ENCODE data around the gene ABHD12B.
"Not testable (repeated sequence)": the region's sequence is repeated elsewhere in the genome, so short reads cannot be mapped to it uniquely, and the experiment has no call there.

Gene ABHD12B

DNA sequence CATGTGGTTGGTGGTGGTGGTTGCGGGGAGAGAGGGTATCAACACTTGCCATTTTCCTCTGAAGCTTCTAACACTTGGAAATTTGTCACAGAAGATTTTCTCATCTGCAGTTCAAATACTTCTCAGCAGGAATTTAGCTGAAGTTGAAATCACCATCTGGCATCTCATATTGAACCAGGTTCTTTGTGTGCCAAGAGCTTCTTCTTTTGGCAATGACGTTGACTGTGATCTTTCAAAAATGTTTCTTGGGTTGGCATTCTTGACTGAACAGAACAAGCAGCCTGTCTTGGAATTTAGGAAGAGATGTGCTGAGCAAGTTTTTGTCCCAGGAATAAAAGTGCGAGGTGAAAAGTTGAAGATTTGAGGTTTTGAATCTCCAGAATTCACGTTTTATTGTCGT, 32.2 kb upstream of the ABHD12B start:
- no peak for DNase-seq

DNA sequence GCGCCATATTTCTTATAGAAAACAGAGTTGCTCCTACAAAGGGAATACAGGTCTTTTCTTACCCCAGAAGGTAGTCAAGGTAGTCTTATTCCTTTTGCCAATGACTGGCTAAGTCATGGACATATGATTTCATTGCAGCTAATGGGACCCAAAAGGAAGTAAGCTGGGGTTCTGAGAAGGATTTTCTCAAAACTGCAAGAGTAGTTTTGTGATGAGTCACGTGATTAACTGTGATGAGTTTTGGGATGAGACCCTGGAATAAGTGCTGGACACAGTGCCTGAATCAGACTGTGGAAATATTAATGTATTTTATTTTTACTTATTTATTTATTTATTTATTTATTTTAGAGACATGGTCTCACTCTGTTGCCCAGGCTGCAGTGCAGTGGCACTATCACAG, 27.5 kb upstream of the ABHD12B start:
- DNase-seq: no peak

- no peak for DNase-seq
These were observed 26.7 kb upstream of the ABHD12B start for GRCh38 chr14:50845166-50845565.

DNA sequence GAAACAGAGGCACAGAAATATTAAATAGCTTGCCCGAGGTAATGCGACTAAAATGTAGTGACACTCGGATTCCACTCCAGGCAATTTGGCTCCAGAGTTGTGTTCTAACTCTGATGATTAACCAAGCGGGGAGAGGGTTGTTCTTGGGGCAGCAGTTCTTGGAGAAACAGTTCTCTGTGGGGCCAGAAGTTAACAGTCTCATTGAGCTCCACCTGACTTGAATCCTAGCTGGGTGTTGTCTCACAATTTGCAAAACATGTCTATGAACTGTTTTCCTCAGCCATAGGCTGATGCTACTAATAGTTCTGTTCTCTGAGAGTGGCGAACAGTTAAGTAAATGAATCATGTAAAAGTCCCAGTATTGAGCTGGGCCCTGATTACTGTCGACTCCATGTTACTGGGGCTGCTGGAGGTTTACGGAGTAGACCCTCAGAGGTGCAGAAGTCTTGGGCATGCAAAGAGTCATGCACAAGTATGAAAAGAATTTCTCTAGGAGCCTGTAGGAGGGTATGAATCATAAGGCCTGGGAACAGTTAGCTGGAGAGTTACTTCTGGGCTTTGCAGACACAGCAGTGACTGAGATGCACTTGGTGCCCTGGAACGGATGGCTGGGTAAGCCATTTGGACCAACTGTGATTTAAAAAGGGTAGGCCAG, 25.5 kb upstream of the ABHD12B start:
- no peak for DNase-seq

- DNase-seq: no peak
These were observed 18.0 kb upstream of the ABHD12B start for GRCh38 chr14:50853891-50854290.

DNA sequence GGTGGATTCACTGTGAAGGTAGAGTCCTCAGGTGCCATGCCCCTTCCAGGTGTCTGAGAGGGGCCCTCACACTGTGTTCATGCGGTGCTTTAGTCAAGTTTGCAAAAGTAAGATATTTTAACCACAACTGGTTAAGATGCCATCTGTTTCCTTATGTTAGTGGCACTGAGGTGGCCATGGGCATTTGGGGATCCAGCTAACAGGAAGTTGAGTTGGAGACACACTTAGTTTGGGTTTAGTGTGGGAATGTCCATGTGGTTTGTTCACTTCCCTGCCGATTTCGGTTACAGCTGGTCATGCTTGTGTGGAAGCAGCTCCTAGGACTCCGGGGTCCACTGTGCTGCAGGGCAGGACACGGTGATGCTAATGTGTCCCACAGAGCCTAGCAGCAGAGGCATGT, 17.3 kb upstream of the ABHD12B start:
- DNase-seq: no peak

- no peak for DNase-seq
These were observed 16.3 kb upstream of the ABHD12B start for GRCh38 chr14:50855558-50855957.

- no peak for DNase-seq
These were observed 15.2 kb upstream of the ABHD12B start for GRCh38 chr14:50856660-50857059.

DNA sequence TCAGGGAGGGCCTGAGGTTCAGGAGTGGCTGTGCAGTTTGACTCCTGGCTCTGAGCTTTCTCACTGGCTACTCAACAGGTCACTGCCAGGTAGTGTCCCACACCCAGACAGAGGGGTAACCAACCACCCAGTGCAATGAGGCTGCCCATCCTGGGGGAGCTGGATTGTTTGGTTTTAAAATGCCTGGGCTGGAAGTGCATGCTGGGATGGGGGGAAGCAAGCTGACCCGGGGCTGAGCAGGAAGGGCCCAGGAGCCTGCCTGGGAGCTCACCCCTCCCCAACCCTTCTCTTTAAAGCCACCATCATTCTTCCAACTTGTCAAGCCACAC, 12.6 kb upstream of the ABHD12B start:
- no peak for DNase-seq

GRCh38 chr14:50860478-50861086, 11.3 kb upstream of the ABHD12B start:
- peak; percentile 95 for DNase-seq

DNA sequence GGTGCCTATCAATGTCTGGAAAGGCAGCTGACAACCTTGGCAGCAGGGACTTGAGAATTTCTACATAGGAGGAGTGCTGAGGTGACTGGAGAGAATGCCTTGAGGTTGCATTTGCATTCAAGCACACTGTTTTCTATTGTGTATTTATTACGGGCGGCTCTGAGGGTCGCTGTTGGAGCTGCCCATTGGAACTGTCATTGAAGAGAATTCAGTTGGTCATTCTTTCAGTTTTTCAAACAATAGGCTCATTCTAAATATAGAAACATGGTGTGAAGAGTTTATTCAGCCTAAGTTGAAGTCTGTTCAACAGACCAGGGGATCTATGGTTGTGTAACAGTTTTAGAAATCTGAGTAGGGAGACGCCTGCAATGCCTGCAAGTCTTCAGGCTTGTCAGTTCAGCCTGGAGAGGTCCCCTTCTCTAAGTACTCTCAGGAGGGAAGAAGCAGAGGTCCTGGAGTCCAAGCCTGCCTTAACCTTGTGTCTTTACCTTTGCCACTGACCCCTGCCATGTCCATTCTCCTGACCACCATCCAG, 9.8 kb upstream of the ABHD12B start:
- no peak for DNase-seq

DNA sequence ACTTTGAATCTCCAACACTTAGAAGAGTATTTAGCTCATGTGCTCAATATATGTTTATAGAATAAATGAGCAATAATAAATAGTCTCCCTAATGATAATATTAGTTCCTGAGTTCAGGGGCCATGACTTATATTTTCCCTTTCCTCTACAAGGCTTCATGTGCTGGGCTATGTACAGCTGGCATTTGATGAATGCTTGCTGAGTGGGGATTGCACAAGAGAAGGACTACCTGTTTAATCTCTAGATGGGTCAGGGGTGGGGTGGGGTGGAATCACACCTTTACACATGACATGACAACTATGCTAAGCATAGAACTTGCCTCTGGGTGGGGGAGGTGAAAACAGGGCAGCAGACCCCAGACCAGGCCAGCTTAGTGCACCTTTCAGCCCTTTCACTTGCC, 7.6 kb upstream of the ABHD12B start:
- DNase-seq: no peak

GRCh38 chr14:50864946-50865345, 6.9 kb upstream of the ABHD12B start:
- no peak for DNase-seq

DNA sequence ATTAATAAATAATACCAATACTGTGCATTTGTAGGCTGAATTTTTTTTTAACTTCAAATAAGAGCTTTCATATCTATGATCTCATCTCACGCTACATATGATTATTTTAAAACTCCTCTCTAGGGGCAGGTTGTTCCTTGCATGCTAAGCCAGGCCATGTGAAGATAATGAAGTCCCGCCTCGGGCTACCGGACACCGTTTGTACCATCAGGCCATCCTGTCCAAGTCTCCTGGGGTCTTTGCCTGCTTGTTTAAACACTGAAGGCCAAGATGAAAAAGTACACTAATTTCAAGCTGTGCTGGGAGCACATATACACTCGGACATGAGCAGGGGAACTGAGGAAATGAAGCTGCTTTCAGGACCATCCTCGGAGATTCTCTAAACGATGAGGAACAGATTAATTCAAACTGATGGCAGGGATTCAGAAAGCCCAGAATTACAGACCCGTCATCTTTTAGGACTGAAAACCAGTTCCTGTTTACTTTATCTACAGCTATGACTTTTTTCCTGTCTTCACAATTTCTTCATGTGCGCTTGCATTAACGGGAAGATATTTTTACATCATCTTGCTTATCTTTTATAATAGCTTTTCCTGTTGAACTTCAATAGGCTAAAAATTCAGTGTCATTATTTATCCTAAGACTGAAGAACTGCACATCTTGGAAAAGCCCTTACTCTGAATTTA, 6.3 kb upstream of the ABHD12B start:
- no peak for DNase-seq

DNA sequence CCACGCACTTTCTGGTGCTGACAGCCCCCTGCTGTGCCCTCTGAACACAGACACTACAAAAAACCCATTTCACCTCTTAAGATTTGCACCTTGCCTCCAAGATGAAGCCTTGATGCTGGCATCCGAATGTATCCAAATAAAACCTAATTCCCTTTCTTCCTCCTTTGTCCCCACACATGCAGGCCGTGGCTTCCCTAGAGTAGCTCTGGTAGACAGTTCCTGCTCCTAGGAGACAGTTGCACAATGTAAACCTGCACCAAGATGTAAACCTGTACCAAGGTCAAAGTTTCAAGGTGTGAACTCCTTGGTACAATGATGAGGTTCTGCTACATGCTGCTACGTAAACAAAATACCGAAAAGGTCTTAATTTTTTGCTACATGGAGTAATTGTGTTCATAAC, 625 bp upstream of the ABHD12B start:
- no peak for DNase-seq

DNA sequence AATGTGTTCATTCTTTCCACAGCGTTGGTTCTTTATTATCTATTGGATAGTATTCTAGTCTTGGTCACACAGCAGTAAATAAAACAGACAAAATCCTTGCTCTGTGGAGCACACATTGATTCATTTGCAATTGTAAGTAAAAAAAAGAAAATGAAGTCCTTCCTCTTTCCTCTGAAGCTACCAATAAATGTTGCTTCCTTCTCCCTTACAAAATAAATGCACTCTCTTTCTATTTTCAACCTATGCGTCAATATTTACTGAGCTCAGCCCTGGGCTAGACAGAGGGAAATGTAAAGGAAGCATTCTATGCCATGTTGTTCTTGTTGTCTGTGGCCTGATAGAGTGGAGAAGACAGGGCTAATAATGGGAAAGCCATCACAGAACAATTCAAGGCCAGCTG, 2.9 kb downstream of the ABHD12B start:
- DNase-seq: no peak

GRCh38 chr14:50875359-50876070, 3.7 kb downstream of the ABHD12B start:
- peak; percentile 81 for DNase-seq

DNA sequence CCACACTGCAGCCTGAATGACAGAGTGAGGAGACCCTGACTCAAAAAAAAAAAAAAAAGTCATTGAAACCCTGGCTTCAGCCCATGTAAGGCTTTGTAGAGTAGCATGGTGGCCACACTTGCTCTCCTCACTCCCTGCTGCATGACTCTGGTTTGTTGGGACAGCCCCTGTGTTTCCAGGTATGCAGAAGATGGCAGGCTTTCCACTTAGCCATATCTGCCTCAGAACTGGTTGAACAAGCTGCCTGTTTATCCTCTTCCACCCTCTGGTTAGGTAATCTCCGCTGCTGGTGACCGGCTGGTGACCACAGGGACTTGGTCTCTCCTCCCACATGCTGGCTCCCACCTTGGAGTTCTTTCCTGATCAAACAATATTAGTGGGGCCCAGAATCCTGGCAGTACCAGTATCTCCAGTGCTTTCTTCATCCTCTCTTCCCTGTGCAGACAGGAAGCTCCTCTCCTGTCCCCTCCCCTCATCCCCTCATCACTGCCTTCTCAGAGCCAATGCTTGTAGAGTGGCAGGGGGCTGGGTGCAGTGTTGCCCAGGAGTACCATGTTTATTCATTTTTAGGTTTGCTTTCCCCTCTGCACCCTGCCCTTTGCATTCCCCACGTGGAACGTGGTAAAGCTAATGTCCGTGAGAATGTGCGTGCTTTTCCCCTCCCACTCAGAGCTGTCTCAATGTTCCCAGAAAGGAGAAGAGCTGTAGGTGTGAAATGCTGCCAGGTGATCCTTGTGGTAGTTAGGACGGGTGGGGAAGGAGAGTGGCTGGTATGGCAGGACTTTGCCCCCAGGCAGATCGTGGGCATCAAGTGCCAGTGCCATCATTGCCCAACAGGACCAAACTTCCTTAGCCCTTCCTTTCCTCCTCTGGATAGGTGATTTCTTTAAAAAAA, 11.3 kb downstream of the ABHD12B start:
- no peak for DNase-seq

- DNase-seq: no peak
These were observed 12.0 kb downstream of the ABHD12B start for GRCh38 chr14:50883827-50884197.

- DNase-seq: no peak
These were observed 15.6 kb downstream of the ABHD12B start for GRCh38 chr14:50887476-50887875.

DNA sequence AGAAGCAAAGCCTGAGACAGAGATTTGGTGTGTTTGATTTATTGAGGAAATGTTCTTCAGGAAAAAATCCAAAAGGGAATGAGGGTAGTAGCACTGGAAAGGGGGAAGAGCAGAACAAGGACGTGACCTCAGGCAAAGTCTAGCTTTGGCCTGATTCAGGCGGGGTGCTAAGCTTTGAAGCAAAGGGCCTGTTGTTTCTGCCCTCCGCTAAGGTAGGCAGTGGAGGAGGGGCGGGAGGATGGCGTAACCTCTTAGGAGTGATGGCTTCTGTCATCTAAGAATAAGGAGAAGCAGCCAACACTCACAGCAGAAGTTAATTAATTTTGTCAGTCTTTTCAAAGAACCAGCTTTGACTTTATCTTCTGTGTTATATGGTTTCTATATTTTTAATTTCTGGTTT, 20.4 kb downstream of the ABHD12B start:
- no peak for DNase-seq

- DNase-seq: not testable (repeated sequence)
These were observed 24.6 kb downstream of the ABHD12B start for GRCh38 chr14:50896421-50896820.

GRCh38 chr14:50897005-50897404, 25.2 kb downstream of the ABHD12B start:
- DNase-seq: not testable (repeated sequence)
